HG02678 (cell line): ENCODE results near the gene GSTT2.
"Not testable (repeated sequence)": the region's sequence is repeated elsewhere in the genome, so short reads cannot be mapped to it uniquely, and the experiment has no call there.

Experiments used
- ATAC-seq: cut with Tn5 transposase; IDR thresholded peaks from one replicate; pipeline ENCODE4 v1.9.1; 2021; ENCODE audit warnings: mild to moderate bottlenecking, moderate library complexity; ENCODE audit not compliant: unreplicated experiment

Gene GSTT2

DNA sequence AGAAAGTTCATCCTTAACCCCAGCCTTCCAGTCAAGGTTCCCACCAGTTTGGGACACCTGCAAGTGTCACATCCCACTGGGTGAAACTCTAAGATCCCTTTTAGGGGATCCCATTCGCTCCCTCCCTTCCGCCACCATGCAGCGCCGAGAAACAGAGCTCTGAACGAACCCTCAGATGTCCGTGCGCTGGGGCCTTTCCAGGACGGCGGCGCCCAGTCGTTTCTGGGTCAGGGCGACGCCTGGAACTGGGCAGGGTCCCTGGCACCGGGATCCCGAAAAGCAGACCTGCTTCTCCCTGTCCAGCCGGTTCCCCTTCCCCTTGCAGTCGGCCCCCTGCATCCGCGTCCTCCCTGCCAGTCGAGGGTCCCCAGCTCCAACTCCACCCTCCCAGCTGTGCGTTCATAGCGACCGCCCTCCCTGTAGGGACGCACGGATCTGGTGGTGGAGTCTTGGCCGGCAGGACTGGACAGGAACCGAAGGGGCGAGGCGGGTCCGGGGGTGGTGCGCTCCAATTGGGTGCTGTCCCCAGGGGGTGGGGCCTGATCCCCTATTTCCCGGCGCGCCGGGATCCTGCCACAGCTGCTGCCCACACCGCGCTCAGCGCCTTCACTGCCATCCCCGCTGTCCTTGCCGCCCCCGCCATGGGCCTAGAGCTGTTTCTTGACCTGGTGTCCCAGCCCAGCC lies at the start of gene GSTT2:
TSS of gene GSTT2 (plus strand) at position 578 of the 684 bp plus-strand sequence.
- ATAC-seq, result not testable (repeated sequence)

DNA sequence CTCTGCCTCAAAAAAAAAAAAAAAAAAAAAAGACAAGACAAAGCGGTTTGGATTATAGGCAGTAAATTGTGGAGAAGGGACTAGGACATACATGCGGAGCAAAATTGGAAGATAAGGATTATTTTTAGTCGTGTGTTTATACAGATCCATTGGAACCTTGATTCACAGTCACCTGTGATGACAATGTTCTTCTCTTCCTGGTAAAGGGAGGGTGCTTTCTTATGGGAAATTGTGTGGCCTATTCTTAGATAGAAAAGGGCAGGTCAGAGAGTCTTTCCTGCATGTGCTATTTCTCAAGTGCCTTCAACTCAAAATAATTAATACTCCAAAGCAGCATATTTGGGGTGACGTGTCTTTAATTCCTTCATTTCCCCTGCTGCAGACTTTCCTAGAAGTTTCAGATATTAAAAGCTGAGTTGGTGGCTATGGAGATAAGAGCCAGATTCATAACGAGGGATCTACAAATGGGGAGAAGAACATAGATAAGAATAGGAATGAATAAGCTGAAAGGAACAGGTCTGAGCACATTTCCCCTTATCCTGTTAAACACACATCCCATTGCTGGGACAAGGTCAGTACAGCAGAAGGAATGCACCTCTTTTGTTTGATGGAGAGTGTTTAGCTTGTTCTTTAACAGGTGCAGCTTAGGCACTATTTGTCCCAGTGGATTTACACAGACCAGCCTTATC lies 41.5 kb upstream of the GSTT2 start:
- no peak for ATAC-seq

DNA sequence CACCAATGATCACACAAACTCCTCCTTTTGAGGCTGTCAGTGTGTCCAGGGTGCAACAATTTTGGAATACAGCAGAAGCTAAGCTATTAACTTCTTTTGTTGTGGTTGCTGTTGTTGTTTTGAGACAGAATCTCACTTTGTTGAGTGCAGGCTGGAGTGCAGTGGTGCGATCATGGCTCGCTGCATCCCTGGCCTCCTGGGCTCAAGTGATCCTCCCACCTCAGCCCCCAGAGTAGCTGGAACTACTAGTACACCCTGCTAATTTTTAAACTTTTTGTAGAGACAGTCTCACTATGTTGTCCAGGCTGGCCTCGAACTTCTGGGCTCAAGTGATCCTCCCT lies 40.9 kb upstream of the GSTT2 start:
- ATAC-seq, result no peak

DNA sequence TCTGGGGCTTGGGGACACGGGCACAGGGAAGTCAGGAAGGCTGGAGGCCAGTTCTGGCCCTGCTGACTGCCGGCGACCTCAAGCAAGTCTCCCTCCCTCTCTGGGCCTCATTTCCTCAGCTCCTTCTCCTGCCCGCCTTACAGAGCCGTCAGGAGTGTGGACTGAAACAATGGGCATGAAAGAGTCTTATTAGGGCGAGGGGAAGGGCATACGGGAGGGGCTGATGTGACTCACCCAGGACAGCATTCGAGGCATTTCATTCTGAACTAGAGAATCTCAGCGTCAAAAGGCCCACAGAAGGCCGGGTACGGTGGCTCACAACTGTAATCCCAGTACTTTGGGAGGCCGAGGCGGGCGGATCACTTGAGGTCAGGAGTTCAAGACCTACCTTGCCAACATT lies 39.8 kb upstream of the GSTT2 start:
- ATAC-seq, result not testable (repeated sequence)

DNA sequence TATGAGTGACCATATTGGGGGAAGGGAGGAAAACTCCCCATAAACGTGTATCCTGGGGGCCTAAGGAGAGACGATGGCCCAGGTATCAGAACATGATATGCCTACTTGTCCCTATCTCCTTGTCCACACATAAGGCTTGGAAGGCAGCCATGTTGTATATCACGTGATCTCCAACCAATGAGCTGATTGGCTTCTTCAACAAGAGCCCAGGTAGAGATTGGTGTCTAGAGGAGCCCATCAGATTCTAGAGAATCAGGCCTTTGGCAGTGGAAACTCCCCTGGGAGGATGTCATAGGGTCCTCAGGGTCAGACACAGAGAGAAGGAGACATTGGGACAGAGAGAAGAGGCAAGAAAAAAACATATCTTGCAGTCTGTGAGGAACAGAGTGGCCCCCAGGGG lies 32.5 kb upstream of the GSTT2 start:
- not testable (repeated sequence) for ATAC-seq

DNA sequence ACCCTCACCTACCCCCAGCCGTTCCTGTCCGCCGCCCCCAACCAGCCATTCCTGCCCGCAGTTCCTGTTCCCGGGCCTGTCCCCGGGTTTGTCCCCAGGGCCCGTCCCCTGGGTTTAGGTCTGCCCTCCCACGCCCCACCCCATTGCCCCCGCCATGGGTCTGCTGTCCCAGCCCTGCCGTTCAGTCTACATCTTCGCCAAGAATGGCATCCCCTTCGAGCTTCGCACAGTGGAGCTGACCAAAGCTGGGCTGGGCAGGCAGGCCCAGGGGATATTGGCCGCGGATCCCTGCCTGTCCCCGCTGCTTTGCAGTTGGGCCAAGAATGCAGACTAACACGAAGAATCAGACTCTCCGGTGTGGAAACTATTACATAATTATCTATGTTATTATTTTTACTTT lies 30.2 kb upstream of the GSTT2 start:
- ATAC-seq, result not testable (repeated sequence)

DNA sequence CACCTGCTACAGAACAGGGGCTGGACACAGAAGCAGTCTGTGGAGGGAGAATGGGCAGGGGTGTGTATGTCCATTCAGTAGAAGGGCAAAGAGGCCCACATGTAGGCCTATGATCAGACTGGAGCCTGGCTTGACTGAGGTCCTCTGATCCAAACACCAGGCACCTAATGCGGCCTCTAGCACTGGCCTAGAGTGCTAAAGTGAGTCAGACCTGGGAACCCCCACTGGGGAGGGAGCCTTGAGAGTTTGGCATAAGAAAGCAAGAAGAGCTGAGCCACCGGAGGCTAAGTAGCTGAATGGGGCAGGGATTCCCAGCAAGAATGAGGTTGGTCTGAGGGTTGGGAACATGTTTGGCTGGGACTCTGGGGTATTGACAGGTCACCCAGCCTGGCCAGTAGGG lies 28.6 kb upstream of the GSTT2 start:
- ATAC-seq, result not testable (repeated sequence)

DNA sequence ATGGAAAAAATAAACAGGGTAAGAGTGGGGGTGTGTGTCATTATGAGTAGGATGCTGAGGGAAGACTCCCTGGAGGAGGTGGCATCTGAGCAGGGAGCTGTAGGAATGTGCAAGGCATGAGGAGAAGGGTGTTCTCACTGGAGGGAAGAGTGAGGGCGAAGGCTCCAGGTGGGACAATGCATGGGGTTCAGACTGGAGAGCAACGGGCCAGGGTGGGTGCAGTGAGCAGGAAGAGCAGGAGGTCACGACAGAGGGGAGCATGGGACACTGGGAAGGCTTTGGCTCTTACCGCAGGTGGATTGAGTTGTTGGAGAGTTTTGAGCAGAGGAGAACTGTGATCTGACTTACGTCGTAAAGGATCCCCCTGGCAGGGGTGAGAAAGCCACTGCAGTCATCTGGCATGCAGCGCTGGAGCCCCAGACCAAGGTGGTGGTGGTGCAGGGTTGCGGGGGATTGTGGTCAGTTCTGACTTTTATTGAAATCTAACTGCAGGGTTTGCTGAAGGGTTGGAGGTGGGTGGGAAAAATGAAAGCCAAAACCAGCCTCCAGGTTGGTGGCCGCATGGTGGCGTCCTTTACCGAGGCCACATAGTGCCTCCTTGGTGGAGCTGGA lies 27.0 kb upstream of the GSTT2 start:
- ATAC-seq, result not testable (repeated sequence)

DNA sequence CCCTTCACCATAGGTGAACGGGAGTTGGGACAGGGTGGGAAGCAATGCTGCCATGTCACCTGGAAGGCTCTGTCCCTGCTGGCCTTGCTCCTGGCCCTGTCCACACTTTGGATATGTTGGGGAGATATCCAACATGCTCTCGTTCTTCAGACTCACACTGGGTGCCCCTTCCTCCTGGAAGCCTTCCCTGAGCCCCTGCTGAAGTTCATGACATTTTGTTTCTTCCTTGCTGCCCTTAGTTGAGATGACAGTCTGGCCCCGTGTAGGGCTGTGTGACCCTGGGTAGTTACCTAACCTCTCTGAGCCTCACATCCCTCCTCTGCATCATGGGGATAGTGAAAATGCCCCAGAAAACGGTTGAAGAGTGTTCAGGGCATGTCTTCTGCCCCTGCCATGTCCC lies 26.4 kb upstream of the GSTT2 start:
- not testable (repeated sequence) for ATAC-seq

DNA sequence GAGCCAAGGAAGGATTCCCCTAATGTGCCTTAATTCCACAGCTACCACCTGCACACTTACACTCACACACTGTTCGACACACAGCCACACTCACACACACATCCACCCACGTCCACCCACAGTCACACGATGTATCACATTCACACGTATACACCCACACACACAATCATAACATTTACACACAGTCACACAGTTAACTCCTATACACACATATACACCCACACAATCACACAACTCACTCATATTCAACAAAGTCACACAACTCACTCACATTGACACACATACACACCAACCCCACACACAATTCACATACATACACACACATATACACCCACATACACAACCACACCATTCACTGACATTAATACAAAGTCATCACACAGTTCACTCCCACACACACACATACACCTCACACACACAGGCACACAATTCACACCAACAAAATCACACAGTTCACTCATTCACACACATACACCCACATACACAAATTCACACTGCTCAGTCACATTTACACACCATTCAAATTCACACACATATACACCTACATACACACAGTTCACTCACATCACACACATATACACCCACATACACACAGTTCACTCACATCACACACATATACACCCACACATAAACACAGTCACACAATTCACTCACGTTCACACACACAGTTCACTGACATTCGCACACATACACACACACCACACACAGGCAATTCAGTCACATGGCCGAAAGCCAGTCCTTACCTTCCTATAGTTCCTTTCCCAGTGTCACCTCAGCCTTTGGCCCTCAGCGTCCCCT lies 25.5 kb upstream of the GSTT2 start:
- not testable (repeated sequence) for ATAC-seq

DNA sequence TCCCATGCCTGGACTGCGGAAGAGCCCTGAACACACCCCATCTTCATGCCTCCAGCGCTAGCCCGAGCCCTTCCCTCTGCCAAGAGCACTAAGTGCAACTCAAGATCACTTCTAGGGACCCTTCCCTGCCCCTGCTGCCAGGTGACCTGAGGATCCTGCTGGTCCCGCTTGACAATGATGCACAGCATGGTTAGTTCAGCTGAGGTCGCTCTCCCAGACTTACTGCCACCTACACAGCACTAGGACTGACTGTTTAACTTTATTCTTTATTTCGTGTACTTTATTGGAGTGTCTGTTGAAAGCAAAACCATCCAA lies 25.0 kb upstream of the GSTT2 start:
- not testable (repeated sequence) for ATAC-seq

DNA sequence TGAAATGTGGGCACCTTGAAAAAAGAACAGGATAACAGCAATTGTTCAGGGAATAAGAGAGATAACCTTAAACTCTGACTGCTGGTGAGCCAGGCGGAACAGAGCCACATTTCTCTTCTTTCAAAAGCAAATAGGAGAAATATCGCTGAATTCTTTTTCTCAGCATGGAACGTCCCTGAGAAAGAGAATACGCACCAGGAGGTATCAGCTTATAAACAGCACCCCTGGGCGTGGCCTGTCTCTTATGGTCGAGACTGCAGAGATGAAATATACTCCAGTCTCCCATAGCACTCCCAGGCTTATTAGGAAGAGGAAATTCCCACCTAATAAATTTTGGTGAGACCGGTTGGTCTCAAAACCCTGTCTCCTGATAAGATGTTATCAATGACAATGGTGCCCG lies 24.0 kb upstream of the GSTT2 start:
- not testable (repeated sequence) for ATAC-seq

DNA sequence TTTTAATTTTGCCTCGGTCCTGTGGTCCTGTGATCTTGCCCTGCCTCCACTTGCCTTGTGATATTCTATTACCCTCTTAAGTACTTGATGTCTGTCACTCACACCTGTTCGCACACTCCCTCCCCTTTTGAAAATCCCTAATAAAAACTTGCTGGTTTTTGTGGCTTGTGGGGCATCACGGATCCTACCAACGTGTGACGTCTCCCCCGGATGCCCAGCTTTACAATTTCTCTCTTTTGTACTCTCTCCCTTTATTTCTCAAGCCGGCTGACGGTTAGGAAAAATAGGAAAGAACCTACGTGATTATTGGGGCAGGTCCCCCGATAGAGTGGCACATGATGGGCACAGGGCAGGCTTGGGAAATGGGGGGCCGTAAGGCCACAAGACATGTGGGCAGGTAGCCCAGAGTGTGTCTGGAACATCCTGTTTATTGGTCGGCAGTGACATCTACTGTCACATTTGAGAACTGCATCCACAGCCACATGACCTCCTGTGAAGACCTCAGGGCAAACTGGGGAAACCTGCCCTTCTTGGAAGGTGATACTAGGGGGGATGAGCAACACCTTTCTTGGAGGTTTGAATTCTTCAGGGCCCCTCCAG lies 23.5 kb upstream of the GSTT2 start:
- not testable (repeated sequence) for ATAC-seq

DNA sequence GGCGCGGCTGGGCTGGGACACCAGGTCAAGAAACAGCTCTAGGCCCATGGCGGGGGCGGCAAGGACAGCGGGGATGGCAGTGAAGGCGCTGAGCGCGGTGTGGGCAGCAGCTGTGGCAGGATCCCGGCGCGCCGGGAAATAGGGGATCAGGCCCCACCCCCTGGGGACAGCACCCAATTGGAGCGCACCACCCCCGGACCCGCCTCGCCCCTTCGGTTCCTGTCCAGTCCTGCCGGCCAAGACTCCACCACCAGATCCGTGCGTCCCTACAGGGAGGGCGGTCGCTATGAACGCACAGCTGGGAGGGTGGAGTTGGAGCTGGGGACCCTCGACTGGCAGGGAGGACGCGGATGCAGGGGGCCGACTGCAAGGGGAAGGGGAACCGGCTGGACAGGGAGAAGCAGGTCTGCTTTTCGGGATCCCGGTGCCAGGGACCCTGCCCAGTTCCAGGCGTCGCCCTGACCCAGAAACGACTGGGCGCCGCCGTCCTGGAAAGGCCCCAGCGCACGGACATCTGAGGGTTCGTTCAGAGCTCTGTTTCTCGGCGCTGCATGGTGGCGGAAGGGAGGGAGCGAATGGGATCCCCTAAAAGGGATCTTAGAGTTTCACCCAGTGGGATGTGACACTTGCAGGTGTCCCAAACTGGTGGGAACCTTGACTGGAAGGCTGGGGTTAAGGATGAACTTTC lies 18.7 kb upstream of the GSTT2 start, which contains the start of gene GSTT2B:
TSS of gene GSTT2B (minus strand) at position 112 of the 688 bp plus-strand sequence. CDS start at position 48, 64 bp downstream.
- ATAC-seq, result not testable (repeated sequence)

DNA sequence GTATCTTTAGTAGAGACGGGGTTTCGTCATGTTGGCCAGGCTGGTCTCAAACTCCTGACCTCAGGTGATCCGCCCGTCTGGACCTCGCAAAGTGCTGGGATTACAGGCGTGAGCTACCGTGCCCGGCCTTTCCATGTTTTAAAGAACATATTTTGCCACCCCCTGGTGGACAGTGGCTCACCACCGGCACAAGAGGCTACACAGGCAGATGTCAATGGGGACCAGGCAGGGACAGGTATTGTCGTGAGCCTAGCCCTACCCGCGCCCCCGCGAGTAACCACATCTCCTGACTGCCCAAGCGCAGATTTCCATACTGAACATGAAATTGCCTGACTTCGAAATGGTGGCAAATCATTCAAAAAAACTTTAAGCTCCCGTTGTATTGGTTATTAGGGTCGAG lies 13.8 kb upstream of the GSTT2 start:
- ATAC-seq, result not testable (repeated sequence)

DNA sequence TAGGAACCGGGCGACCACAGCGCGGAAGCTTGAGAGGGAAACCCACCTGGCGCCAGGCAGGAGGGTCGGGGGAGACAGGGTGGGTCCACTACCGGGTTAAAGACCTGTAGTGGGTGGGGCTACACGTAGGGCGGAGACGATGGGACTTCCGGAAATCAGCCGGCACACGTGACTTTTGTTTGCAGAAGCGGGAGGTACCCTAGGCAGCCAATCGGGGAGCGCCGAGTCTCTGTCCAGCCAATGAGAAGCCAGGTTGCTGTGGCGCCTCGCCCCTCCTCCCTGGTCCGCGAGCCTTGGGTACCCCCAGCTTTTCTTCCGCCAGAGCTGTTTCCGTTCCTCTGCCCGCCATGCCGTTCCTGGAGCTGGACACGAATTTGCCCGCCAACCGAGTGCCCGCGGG lies 13.4 kb upstream of the GSTT2 start, which contains the start of gene DDTL:
TSS of gene DDTL (plus strand) at position 321 of the 400 bp plus-strand sequence. CDS start at position 348, 27 bp downstream.
- ATAC-seq, result peak; percentile 97

DNA sequence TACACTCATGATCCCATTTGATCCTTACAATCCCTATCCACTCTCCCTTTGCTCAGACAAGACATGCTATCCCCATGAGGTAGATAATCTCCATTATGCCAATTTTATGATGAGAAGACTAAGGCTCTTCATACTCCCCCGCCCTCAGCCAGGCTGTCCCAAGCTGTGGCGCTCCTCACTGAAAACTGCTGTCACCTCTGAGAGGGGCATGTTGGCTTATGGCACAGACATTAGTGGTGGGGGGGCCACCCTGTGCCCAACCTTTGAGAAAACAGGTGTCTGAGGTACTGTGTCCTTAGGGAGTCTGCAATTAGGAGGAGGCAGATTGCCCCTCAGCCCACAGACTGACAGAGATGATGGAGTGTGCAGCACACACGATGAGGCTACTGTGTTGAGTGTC lies 10.9 kb upstream of the GSTT2 start:
- ATAC-seq, result no peak

DNA sequence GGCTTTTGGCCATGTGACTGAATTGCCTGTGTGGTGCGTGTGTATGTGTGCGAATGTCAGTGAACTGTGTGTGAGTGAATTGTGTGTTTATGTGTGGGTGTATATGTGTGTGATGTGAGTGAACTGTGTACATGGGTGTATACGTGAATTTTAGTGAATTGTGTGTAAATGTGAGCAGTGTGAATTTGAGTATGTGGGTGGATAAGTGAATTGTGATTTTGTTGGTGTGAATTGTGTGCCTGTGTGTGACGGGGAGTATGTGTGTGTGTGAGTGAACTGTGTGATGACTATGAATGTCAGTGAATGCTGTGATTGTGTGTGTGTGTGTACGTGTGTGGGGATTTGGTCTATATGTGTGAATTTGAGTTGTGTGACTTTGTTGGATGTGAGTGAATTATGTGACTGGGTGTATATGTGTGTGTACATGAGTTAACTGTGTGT lies 9.7 kb upstream of the GSTT2 start:
- no peak for ATAC-seq

DNA sequence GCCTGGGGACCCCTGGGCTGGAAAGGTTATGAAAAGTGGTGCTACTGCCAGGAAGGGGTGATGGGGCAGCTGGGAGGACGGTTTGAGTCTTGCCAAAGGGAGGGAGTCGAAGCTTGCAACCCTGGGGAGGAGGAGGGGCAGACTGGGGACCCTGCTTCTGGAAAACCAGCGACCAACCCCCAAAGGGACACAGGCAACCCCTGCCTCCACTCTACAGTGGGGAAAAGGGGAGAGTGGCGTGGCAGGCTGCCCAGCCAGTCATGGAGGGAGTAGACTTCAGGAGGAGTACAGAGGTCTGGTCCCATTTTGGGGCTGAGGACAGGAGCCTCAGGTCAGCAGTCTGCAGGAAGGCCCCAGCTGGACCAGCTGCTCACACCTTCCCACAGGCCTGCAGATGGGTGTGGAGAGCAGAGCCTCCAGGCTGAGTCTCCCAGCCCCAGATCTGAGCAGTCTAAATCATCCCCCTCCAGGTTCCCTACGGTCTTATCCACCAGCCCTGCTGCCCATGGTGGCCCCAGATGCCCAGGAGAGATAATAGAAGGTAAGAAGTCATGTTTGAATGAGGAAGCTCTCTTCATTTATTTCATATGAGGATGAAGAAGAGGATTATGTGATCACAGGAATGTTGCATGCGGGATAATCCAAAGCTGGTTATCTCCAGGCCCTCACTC lies 9.0 kb upstream of the GSTT2 start:
- no peak for ATAC-seq

DNA sequence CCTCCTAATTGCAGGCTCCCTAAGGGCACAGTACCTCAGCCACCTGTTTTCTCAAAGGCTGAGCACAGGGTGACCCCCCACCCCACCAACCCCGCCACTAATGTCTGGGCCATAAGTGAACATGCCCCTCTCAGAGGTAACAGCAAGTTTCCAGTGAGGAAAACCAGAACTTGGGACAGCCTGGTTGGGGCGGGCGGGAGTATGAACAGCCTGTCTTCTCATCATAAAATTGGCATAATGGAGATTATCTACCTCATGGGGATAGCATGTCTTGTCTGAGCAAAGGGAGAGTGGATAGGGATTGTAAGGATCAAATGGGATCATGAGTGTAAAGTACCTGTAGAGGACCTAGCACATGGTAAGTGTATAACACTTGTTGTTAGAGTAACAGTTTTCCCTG lies 8.0 kb upstream of the GSTT2 start:
- ATAC-seq, result not testable (repeated sequence)
